HG03354 (cell line): ENCODE measurements around the gene AP3B1.

Experiments
- ATAC-seq: cut with Tn5 transposase; IDR thresholded peaks from one replicate; pipeline ENCODE4 v1.9.1; 2021; ENCODE audit warnings: mild to moderate bottlenecking; ENCODE audit not compliant: unreplicated experiment, poor library complexity, severe bottlenecking

The AP3B1 gene

GRCh38 chr5:78291687-78292086 lies 2.8 kb downstream of the AP3B1 start:
- ATAC-seq, result no peak

GRCh38 chr5:78289911-78290310 lies 4.6 kb downstream of the AP3B1 start:
- no peak for ATAC-seq

- ATAC-seq, result no peak
Measured at GRCh38 chr5:78288246-78288645, 6.3 kb downstream of the AP3B1 start.

GRCh38 chr5:78287833-78288232 lies 6.7 kb downstream of the AP3B1 start:
- no peak for ATAC-seq

- ATAC-seq, result no peak
Measured at GRCh38 chr5:78287169-78287568, 7.3 kb downstream of the AP3B1 start.

- no peak for ATAC-seq
Measured at GRCh38 chr5:78286290-78286689, 8.2 kb downstream of the AP3B1 start.

GRCh38 chr5:78283802-78284201 lies 10.7 kb downstream of the AP3B1 start:
- no peak for ATAC-seq

GRCh38 chr5:78283105-78283504 lies 11.4 kb downstream of the AP3B1 start:
- ATAC-seq, result no peak

- no peak for ATAC-seq
Measured at GRCh38 chr5:78280261-78280660, 14.2 kb downstream of the AP3B1 start.

GRCh38 chr5:78279194-78279593 lies 15.3 kb downstream of the AP3B1 start:
- ATAC-seq, result no peak

- no peak for ATAC-seq
Measured at GRCh38 chr5:78277715-78278114, 16.8 kb downstream of the AP3B1 start.

- no peak for ATAC-seq
Measured at GRCh38 chr5:78275998-78276543, 18.4 kb downstream of the AP3B1 start.

- no peak for ATAC-seq
Measured at GRCh38 chr5:78274540-78275197, 19.8 kb downstream of the AP3B1 start.

- ATAC-seq, result no peak
Measured at GRCh38 chr5:78273436-78273835, 21.1 kb downstream of the AP3B1 start.

GRCh38 chr5:78271766-78272165 lies 22.7 kb downstream of the AP3B1 start:
- no peak for ATAC-seq

- ATAC-seq, result peak; percentile 58
Measured at GRCh38 chr5:78269088-78269703, 25.3 kb downstream of the AP3B1 start.

GRCh38 chr5:78268356-78268755 lies 26.1 kb downstream of the AP3B1 start:
- no peak for ATAC-seq

GRCh38 chr5:78265163-78265562 lies 29.3 kb downstream of the AP3B1 start:
- ATAC-seq, result no peak

- no peak for ATAC-seq
Measured at GRCh38 chr5:78264600-78264999, 29.9 kb downstream of the AP3B1 start.

- no peak for ATAC-seq
Measured at GRCh38 chr5:78260771-78261170, 33.7 kb downstream of the AP3B1 start.

GRCh38 chr5:78253201-78253600 lies 41.3 kb downstream of the AP3B1 start:
- ATAC-seq, result no peak
